Measurements from ENCODE around the gene MKRN2. TPM values are rescaled to one million over a fixed set of nuclear protein-coding genes. Genes with fewer than 3 reads are reported as not detected.
"Not testable (repeated sequence)": the region's sequence is repeated elsewhere in the genome, so short reads cannot be mapped to it uniquely, and the experiment has no call there.

The MKRN2 gene
- total and polyA plus RNA-seq, 8 donors, result 13.3 to 39.1 (median 17.9) TPM

DNA sequence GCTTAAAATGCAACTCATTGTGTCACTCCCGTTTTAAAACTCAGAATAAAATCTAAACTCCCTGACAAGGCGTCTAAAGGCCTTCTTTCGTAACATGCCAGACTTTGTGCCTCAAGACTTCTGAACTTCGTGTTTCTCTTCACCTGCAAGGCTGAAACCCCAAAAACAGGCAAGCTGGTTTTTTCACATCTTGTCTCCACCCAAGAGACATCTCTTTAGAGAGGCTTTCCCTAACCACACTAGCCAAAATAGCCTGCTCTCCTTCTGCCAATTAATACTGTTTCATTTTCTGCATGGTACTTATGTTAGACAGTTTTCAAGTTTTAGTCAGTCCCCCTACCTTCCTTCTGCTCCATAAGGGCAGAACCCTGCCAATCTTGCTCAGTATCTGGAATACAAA lies 65.4 kb downstream of the MKRN2 start:
- WGBS, 5 donors, result 59 to 76% (median 68%) methylated on average over 4 of the region's 4 CpGs
- intact Hi-C loops (cut with DNase I; ENCODE audit: low total_unique reads), result no loop called here
- peak overlapping the region in 1 of 5 donors; percentile 38 for H3K27ac ChIP-seq
- H3K27me3 ChIP-seq, result no peaks in the 10 kb centered on the region
- H3K4me1 ChIP-seq, result peaks cover 23 to 73% (median 46%) of the 10 kb centered on the region in 4 donors
- no peak overlapping the region for H3K4me3 ChIP-seq
- DNase-seq, result no peak
- TF ChIP-seq, protein P1, sequence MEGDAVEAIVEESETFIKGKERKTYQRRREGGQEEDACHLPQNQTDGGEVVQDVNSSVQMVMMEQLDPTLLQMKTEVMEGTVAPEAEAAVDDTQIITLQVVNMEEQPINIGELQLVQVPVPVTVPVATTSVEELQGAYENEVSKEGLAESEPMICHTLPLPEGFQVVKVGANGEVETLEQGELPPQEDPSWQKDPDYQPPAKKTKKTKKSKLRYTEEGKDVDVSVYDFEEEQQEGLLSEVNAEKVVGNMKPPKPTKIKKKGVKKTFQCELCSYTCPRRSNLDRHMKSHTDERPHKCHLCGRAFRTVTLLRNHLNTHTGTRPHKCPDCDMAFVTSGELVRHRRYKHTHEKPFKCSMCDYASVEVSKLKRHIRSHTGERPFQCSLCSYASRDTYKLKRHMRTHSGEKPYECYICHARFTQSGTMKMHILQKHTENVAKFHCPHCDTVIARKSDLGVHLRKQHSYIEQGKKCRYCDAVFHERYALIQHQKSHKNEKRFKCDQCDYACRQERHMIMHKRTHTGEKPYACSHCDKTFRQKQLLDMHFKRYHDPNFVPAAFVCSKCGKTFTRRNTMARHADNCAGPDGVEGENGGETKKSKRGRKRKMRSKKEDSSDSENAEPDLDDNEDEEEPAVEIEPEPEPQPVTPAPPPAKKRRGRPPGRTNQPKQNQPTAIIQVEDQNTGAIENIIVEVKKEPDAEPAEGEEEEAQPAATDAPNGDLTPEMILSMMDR (IDR thresholded peaks at IDR 0.05), result no peak
- TF ChIP-seq EP300 (IDR thresholded peaks at IDR 0.05) (no peak), POLR2AphosphoS5 (IDR thresholded peaks at IDR 0.05) (no peak), POLR2A (IDR thresholded peaks at IDR 0.05) (no peak)
- peaks cover 11 to 15% (median 13%) of the 10 kb centered on the region in 4 donors for H3K36me3 ChIP-seq
- no peaks in the 10 kb centered on the region for H3K9me3 ChIP-seq

DNA sequence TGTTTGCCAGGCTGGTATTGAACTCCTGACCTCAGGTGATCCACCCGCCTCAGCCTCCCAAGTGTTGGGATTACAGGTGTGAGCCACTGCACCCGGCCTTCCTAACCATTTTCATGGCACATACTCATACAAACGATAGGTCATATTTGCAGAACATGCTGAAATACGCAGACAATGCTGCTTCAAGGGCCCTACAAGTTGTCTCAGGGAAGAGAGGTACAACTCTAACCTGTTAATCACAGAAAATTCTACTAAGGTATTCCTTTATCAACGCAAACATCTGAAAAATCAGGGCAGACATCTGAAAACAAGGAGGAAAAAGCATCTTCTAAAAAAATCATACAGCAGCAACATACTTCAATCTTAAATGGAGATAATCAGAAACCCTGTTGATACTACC lies 67.2 kb downstream of the MKRN2 start:
- TF ChIP-seq, protein P1 (IDR thresholded peaks at IDR 0.05), result no peak
- TF ChIP-seq POLR2A (IDR thresholded peaks at IDR 0.05) (no peak), POLR2AphosphoS5 (IDR thresholded peaks at IDR 0.05) (no peak), EP300 (IDR thresholded peaks at IDR 0.05) (no peak)
- Histone ChIP-seq H3K4me1 (peaks cover 32 to 91% (median 60%) of the 10 kb centered on the region in 4 donors), H3K36me3 (no peaks in the 10 kb centered on the region), H3K27ac (no peak overlapping the region), H3K4me3 (no peak overlapping the region), H3K9me3 (no peaks in the 10 kb centered on the region), H3K27me3 (no peaks in the 10 kb centered on the region)
- intact Hi-C loops (cut with DNase I; ENCODE audit: low total_unique reads), result no loop called here
- 67 to 83% (median 77%) methylated on average over 5 of the region's 5 CpGs for WGBS, 5 donors
- DNase-seq, result no peak

DNA sequence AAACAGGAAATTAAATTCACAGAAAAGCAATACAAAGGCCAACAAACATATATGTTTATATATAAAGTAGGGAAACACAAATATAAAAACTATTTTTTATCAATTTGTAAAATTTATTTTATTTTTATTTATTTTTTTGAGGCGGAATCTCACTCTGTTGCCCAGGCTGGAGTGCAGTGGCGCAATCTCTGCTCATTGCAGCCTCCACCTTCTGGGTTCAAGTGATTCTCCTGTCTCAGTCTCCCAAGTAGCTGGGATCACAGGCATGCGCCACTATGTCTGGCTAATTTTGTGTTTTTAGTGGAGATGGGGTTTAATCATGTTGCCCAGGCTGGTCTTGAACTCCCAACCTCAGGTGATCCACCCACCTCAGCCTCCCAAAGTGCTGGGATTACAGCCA lies 68.1 kb downstream of the MKRN2 start:
- 93 to 98% (median 95%) methylated on average over 3 of the region's 3 CpGs for WGBS, 5 donors
- DNase-seq; H3K9me3 ChIP-seq; H3K36me3 ChIP-seq; intact Hi-C loops (cut with DNase I; ENCODE audit: low total_unique reads); H3K27me3 ChIP-seq; H3K4me3 ChIP-seq: not testable (repeated sequence)
- peak overlapping the region in 4 of 5 donors; percentile 22 to 75 (median 59) for H3K27ac ChIP-seq
- peaks cover 41 to 96% (median 69%) of the 10 kb centered on the region in 4 donors for H3K4me1 ChIP-seq

DNA sequence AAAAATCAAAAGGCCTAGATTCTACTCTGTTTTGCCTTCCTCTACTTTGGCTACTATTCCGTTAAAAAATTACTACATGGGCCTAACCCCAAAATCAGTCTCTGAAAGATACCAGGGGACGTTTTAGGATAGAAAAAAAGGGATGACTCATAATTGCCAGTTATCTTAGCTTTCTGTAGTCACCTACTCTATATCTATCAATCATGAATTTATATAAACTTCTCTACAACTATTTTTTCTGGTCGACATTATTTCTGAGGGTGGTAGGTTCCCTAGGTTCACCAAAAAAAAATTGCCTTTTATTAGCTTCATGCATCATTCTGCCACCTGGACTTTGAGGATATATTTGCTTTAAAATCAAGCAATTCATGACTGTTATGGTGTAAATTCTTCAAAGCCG lies 70.5 kb downstream of the MKRN2 start:
- Histone ChIP-seq H3K4me1 (peaks cover 40 to 96% (median 76%) of the 10 kb centered on the region in 4 donors), H3K9me3 (no peaks in the 10 kb centered on the region), H3K4me3 (no peak overlapping the region), H3K27me3 (no peaks in the 10 kb centered on the region), H3K27ac (no peak overlapping the region), H3K36me3 (no peaks in the 10 kb centered on the region)
- no peak for DNase-seq
- intact Hi-C loops (cut with DNase I; ENCODE audit: low total_unique reads), result no loop called here
- TF ChIP-seq EP300 (IDR thresholded peaks at IDR 0.05) (no peak), POLR2AphosphoS5 (IDR thresholded peaks at IDR 0.05) (no peak), POLR2A (IDR thresholded peaks at IDR 0.05) (no peak)
- TF ChIP-seq, protein P1 (IDR thresholded peaks at IDR 0.05), result no peak
- WGBS, 5 donors, result 39 to 49% (median 44%) methylated on average over 4 of the region's 4 CpGs

DNA sequence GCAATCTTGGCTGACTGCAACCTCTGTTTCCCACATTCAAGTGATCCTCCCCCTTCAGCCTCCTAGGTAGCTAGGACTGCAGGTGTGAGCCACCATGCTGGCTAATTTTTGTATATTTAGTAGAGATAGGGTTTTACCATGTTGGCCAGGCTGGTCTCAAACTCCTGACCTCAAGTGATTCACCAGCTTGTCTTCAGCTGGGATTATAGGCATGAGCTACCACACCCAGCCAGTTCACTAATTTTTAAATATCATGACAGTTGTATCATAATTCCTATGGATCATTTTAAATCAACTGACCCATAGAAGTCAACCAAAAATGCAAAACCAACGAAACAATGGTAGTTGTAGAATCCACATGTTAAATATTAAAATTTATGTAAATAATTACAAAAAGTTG lies 71.9 kb downstream of the MKRN2 start:
- no peaks in the 10 kb centered on the region for H3K36me3 ChIP-seq
- DNase-seq, result no peak
- no peaks in the 10 kb centered on the region for H3K27me3 ChIP-seq
- no peak for TF ChIP-seq EP300 (IDR thresholded peaks at IDR 0.05)
- TF ChIP-seq, protein P1 (IDR thresholded peaks at IDR 0.05), result no peak
- TF ChIP-seq POLR2A (IDR thresholded peaks at IDR 0.05), result no peak
- TF ChIP-seq POLR2AphosphoS5 (IDR thresholded peaks at IDR 0.05), result no peak
- H3K4me1 ChIP-seq, result peaks cover 40 to 97% (median 75%) of the 10 kb centered on the region in 4 donors
- no peaks in the 10 kb centered on the region for H3K9me3 ChIP-seq
- no peak overlapping the region for H3K4me3 ChIP-seq
- H3K27ac ChIP-seq, result peak overlapping the region in 2 of 5 donors; percentile 44 to 56
- 77 to 86% (median 82%) methylated on average over 1 of the region's 1 CpG for WGBS, 5 donors
- intact Hi-C loops (cut with DNase I; ENCODE audit: low total_unique reads), result no loop called here
